Measurements from ENCODE around the gene SPTBN1.

SPTBN1 gene

GRCh38 chr2:54434711-54435110 is 21.4 kb upstream of the SPTBN1 start:
- no peak for DNase-seq

DNA sequence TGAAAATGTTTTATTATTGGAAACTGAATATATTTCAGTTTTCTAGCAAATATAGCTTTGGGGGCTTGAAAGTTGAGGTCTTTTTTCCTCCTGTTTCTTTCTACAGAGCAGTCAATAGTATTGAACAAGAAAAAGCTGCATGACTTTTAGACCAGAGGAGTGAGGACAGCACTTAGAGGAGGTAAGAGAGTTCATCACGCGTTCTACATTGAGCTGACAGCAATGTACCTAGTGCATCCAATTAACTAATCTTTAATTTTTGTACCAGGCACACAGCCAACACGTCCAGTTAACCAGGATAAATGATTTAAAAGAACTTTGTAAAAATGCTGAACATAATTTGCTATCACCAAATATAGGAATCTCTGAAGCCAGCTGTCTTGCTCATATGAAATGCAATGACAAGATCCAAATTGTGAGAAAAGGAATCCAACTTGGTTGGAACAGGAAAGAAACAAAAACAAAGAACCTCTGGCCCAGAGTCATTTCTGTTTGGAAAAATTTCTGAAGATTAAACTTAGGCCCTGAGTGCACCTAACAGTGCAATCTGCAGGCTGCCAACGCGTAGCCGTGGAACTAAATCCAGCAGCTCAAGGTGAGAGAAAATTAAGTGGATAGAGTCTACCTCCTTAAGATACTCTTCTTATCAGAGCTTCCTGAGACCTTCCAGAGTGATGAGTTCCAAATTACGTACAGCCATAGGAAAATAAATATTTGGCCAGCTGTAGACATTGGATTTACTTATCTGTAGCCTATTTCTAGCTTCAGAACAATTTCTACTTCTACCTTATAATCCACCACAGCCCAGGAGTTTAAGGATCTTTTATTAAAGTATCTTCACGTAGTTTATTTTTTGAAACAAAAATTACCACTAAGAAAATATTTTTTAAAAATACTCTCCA is 20.6 kb upstream of the SPTBN1 start:
- no peak for DNase-seq

DNA sequence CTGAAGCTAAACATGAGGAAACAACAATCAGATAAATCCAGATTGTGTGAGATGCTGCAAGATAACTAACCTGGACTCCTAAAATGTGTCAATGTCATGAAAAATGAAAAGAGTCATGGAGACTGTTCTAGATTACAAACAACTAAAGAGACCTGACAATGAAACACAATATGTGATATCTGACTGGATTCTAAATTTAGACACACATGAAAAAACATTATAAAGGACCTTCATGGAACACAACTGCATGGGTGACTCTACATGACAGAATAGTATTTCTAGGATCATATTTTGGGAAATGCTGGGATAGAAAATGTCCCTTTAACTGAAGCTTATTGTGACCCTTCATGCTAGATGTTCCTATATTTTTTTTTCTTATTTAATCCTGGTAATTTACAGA is 18.5 kb upstream of the SPTBN1 start:
- no peak for DNase-seq

- no peak for DNase-seq
These were observed 17.9 kb upstream of the SPTBN1 start for GRCh38 chr2:54438271-54438670.

- DNase-seq: no peak
These were observed 16.5 kb upstream of the SPTBN1 start for GRCh38 chr2:54439582-54439981.

DNA sequence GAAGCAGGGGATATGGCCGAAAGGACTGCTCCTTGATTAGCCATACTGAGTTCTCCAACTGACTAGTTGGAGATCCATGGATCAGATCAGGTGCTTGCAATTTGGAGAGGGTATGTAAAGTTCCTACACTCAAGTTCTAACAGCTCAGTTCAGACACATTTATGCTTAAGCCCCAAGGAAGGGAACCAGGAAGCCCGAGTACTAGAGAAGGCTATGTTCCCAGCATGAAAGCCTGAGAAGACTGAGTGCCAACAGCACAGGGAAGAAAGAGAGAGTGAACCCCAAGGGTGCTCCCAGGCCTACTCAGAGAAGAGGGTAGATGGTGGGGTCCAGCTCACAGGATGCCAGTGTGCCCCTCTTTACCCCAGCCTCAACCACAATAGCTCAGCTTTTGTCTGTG is 16.1 kb upstream of the SPTBN1 start:
- no peak for DNase-seq

DNA sequence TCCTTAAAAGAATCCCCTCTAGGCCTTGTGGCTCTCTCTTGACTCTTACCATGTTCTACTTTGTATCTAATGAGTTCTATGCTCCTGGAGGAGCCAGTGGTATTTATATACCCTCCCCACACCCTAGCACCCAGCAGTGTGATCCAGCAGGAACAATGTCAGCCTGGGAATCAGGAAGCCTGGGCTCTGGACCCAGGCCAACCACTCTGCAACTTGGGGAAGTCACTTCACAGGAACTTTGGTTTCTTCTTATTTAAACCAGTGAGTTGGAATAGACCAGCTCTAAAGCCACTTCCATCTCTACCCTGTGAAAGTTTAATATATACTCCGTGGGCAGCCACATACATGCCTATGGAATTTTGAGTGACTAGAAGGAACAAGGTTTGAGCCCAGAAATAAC is 11.6 kb upstream of the SPTBN1 start:
- DNase-seq: no peak

- DNase-seq: no peak
These were observed 10.0 kb upstream of the SPTBN1 start for GRCh38 chr2:54446122-54446521.

DNA sequence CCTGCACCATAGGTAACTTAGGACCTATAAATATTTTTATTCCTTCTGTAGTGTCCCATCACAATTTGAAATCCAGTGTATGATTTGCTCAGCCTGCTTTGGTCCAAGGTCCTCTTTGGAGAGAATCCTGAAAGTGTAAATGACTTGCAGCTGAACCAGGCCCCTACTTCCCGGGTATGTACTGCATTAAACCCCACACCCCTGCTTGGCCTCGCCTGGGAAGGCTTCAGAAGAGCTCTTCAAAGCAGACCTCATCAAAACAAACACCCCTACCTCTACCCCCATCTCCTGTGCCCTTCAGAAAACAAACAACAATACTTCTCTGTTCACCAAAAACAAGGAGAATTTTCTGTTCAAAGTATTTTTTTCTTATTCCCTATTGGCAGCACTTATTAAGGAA is 9.5 kb upstream of the SPTBN1 start:
- no peak for DNase-seq

DNA sequence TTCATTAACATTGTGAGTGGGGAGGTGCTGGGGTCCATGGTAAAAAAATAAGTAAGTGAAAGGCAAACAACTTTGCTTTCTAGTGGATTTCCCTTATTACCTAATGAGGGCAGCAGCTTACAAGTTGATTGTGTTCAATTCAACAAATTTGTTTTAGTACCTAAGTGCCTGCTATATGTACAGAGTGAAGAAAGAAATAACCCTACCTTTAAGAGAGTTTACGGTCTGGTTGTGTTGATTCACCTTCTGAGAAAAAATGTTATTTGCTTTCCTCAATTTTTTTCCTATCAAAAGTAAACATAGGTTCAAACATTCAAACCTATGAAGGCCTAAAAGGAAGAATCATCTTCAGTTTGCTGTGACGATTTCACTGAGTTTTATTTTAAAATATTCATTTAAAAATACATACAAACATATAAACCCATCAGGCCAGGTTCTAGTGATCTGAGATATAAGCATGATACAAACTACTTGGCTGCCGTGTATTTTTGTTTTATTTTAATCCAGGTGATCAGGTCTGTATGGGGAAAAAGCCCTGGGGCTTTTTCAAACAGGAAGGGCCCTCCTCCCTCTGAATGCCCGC is 1.5 kb upstream of the SPTBN1 start:
- DNase-seq: no peak

DNA sequence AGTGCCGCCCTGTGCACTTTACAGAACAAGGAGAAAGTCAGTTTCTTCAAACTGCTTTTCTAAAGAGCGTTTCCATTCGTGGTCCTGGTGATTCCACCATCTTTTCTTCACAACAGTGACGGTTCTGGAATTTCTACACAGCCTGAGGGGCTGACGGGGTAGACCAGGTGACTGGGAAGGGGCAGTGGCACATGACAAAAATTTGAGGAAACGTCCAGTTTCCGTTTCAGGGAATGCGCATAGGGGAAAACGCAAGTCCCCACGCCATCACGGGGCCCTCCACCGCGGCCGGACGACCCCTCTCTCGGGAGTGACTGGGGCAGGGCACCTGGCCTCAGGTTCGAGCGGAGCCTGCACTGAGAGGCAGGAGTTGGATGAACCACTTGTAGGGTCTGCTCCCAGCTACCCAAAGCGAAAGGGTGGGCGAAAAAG is 980 bp upstream of the SPTBN1 start:
- no peak for DNase-seq

DNA sequence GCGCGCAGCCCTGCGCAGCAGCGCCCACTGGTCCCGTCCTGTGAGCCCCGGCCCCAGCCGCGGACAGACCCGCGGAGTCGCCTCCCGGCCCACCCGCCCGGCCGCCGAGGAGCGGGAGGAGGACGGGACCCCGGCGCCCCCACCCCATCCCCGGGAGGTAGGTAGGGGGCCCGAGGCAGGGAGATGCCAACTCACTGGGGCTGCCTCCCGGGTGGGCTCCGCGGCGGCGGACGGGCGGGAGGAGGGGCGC is 160 bp downstream of the SPTBN1 start:
- no peak for DNase-seq

GRCh38 chr2:54456612-54457322 is 640 bp downstream of the SPTBN1 start:
- peak; percentile 58 for DNase-seq

DNA sequence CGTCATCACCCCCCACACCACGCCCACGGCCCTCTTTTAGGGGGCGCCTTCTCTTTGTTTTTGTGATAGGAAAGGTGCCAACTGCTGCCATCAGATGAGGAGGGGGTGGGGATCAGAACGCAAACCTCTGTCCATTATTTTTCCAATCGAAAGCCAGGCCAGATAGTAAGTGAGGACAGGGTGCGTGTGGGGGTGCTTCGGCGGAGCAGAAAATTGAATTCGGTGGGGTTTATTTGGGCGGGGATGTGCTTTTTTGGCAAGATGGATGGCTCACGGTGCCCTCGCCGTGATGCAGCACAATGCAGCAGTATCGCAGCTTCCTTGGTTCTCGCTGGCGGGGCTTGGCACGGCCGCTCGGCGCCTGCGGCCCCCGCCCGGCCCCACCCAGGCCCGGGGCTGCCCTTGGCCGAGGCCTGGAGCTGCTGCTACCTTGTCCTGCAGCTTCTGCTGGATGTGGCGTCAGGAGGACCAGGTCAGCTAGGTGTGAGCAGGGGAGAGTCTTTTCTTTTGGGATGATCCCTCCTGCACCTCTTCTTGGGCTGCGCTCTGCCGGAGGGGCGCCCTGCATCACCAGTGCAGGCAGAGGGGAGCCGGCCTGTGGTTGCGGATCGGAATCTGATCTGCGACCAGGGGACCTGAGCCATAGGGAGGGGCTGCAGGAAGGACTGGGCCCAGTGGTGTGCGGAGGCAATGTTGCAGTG is 1.3 kb downstream of the SPTBN1 start:
- peak; percentile 57 for DNase-seq

DNA sequence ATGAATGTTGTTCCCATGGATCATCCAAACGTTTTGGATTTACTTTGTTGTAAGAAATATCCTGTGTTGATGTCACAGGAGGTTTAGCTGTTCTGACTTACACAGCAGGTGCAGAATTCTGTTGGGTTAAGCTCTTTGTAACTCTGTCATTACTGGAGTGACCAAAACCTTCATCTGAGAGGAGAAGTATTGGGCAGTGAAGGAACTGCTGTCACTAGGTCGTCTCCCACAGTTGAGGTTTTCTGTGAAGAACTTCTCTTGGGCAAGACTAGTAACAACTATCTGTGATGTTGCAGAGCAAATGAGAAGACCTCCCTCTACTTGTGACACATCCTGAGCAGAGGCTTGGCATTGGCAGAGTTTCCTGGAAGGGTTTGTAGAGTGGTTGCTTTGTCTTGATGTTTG is 2.9 kb downstream of the SPTBN1 start:
- no peak for DNase-seq

DNA sequence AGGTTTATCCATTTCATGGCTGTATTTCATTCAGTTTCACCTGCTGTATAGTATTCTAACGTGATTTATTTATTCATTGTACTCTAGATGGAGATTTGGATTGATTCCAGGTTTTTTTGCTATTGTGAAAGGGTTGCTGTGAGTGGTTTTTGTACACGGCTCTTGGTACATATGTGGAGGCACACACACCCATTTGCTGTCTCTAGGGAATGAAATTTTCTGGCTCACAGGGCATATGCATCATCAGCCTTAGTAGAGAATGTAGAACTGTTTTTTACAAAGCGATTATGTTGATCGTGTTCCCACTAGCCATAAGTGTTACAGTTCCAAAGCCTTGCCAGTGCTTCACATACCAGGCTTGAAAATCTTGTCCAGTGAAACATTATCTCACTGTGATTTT is 5.1 kb downstream of the SPTBN1 start:
- no peak for DNase-seq

- no peak for DNase-seq
These were observed 8.2 kb downstream of the SPTBN1 start for GRCh38 chr2:54464341-54464740.

DNA sequence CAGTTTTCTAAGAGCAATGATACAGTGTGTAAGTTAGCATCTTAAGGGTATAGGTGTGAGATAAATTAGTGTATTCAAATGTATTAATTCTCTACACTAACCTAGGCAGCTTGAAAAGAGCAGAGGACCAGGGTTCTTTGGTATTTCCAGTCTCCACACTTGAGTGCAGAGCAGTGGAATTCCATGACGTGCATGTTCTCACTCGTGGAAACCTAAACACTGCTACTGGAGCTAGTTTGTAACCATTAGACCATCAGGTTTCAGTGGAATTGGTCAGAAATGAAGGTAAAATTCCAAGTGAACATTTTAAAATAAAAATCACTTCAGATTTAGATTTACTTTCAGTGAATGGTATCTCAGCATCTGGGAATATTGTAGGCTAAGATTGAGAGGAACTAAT is 9.0 kb downstream of the SPTBN1 start:
- no peak for DNase-seq

- DNase-seq: no peak
These were observed 10.7 kb downstream of the SPTBN1 start for GRCh38 chr2:54466870-54467269.

DNA sequence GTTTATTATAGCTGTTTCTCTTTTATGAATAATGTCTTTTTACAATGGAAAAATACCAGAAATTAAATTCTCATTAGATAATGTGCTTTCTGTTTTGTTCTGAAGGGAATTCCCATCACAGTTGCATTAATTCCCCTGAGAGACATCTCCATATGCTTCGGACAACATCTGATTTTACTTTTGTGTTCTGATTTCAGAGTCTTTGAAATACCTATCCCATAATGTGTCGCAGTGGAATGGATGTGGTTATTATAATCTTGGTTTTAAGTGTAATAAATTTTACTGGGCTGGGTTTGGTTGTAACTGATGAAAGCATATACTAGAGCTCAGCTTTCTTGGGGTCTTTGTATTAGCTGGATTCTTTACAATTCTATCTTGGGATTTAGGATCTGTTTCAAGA is 12.5 kb downstream of the SPTBN1 start:
- DNase-seq: no peak

DNA sequence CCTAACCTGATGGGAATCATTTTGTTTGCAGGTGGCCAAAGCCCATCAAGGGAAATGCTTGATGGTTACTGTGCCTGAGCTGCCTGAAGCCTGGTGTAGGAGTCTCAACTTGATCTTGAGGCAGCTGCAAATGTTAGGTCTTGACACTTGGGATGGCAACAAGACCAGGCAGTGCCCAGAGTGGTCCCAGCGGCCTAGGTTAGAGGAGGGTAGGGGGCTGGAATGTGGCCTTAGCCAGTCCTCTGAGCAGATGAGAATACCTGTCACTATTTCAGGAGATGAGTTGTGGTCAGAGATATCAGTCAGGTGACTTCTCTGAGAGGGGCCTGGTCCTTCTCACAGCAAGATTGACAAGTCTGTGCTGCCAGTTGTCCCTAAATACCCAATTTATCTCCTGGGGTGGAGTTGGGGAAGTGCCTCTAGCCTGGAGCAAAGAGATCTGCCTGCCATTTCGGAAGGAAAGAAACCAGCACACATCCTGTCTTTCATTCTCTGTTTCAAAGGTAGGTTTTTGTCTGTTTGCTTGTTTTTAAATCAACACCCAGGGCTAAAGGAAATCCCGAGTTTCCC is 13.4 kb downstream of the SPTBN1 start:
- no peak for DNase-seq

DNA sequence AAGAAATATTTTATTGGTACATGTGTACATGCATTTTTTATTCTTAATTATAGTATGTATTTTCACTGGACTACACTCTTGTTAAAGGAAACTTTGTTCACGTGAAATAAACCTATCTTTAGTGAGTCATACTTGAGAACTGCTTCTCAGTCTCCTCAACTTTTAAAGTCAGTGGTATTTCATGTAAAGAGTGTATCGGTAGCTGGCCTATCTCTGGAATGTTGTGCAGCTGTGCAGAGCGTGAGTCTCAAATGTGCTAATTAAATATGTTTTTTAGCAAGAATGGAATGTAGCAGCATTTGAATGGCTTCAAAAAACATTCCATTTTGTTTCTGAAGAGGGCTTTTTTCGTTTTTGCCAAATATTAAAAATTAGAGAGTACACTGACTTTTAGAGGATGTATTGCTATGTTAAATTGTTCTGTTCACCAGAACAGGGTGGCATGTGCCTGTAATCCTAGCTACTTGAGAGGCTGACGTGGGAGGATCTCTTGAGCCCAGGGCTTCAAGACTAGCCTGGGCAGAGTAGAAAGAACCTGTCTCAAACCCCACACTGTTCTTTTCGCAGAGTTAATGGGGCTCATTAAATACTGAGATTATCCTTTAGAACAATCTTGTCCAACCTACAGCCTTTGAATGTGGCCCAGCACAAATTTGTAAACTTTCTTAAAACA is 14.3 kb downstream of the SPTBN1 start:
- DNase-seq: no peak

DNA sequence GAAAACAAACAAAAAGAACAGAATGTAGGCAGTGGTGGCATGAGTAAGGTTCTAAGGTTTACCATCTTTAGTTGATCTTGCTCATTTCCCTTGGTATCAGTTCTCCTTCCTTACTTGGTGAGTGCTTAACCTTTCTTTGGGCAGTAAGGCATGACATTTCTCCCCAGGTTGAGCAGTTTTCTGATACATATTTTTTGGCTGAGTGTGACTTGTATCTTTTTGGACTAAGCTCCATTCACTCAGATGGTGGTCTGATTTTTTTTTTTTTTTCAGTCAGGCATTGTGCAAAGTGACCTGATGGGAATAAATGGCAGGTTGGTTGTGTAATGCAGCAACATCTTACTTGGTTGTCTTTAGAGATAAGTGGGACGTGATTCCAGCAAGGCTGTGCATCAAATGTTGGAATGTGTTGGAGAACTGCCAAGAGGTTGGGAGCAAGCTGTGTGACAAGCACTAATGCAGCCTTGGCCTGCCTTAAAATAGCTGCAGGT is 15.1 kb downstream of the SPTBN1 start:
- no peak for DNase-seq

Measured in activated CD8-positive, alpha-beta memory T cell treated with anti-CD3 and anti-CD28 coated beads, Interleukin-2, amount 50 U/mL, for 48 hours (primary cell).